Amniotic epithelial cell (primary cell): ENCODE data around the gene ARAP1.

ENCODE experiments used
- DNase-seq: peaks from one replicate; pipeline ENCODE4 v3.0.0-alpha.2; 2010; ENCODE audit warnings: low read depth

Gene ARAP1

GRCh38 chr11:72762641-72763304 is 10.6 kb upstream of the ARAP1 start:
- DNase-seq = no peak

GRCh38 chr11:72760539-72761405 is 8.6 kb upstream of the ARAP1 start:
- DNase-seq = peak; percentile 70

- peak; percentile 39 for DNase-seq
Measured at GRCh38 chr11:72759468-72759985, 7.3 kb upstream of the ARAP1 start.

DNA sequence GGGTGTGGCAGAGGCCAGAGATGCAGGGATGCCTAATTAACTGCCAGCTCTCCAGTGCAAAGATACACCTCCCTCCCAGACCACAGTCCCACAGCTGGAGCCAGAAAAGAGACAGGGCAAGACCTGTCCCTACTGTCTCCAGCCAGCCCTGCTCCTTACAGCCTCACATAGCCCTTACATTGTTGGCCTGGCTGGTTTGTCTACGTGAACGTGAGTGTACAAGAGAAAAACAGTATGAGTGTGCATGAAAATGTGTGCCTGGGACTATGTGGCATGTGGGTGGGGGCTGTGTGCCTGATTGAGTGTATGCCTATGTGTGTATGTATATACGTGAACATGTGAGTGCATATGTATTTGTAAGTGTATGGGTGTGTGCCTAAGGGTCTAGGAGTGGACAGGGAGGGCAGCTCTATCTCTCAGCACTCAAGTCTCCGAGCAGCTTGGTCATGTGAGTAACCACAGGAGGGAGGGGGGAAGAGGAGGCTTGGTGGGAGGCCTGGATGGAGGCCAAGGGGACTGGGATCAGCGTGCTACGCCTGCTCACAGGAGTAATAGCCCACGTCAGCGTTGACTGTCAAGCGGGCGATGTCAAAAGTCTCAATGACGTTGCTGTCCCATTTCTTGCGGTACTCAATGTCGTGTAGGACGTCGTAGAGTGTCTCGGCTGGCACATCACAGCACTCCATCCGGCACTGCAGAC is 6.6 kb upstream of the ARAP1 start:
- peak; percentile 94 for DNase-seq

DNA sequence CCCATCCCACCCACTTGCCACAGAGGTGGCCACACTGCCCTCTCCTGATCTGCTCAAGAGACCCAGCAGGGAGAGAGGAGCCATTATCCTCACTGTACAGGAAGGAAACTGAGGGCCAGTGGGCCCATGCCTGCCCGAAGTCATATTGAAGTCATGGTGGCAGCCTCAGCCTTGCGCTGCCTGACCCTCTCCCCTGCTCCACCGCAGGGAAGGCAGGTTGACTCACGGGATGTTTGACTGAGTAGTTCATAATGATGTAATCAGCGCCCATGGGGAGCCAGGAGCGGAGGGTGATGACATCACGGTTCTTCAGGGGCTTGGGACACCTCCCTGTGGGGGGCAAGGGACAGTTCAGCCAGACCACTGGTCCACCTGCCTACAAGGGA is 6.1 kb upstream of the ARAP1 start:
- peak; percentile 92 for DNase-seq

- no peak for DNase-seq
Measured at GRCh38 chr11:72755713-72756285, 3.6 kb upstream of the ARAP1 start.

GRCh38 chr11:72754544-72755155 is 2.4 kb upstream of the ARAP1 start:
- no peak for DNase-seq

DNA sequence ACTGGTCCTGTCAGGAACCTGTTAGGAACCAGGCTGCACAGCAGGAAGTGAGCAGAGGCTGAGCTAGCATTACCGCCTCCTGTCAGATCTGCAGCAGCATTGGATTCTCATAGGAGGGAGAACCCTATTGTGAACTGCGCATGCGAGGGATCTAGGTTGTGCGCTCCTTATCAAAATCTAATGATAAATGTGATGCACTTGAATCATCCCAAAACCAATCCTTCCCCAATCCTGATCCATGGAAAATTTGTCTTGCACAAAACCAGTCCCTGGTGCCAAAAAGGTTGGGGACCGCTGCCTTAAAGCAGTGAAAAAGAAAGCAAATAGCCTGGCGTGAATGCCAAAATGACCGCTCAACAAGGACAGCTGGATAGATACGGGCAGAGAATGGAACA is 1.9 kb upstream of the ARAP1 start:
- no peak for DNase-seq

GRCh38 chr11:72753341-72754148 is 1.3 kb upstream of the ARAP1 start:
- DNase-seq = no peak

GRCh38 chr11:72751116-72752087 is 806 bp downstream of the ARAP1 start:
- DNase-seq = no peak

DNA sequence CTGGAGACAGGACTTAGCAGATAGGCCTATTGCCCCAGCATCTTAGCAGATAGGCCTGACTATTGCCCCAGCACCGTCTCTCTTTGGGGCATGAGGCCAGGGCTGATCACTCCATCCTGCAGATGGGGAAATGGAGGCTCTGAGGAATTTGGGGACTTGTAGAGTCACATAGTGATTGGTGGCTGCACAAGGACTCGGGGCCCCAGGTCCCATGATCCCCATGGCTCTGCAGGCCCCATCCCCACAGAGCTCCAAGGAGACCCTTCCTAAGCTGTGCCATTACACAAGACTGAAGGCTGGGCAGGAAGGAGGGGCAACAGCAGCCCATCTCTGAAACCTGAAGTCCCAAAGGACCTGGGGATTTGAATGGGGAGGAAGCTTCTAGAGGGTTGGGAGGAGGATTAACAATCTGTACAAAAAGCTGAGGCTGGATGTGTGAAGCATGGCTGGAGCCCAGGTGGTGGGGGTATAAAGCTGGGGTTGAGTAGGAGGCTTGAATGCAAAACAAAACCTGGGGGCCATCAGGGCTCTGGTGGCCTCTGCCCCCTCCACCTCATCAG is 1.6 kb downstream of the ARAP1 start:
- no peak for DNase-seq

GRCh38 chr11:72750086-72750485 is 2.1 kb downstream of the ARAP1 start:
- no peak for DNase-seq

GRCh38 chr11:72747289-72747855 is 4.8 kb downstream of the ARAP1 start:
- no peak for DNase-seq

- DNase-seq = no peak
Measured at GRCh38 chr11:72746821-72747220, 5.4 kb downstream of the ARAP1 start.

- no peak for DNase-seq
Measured at GRCh38 chr11:72745925-72746550, 6.2 kb downstream of the ARAP1 start.

DNA sequence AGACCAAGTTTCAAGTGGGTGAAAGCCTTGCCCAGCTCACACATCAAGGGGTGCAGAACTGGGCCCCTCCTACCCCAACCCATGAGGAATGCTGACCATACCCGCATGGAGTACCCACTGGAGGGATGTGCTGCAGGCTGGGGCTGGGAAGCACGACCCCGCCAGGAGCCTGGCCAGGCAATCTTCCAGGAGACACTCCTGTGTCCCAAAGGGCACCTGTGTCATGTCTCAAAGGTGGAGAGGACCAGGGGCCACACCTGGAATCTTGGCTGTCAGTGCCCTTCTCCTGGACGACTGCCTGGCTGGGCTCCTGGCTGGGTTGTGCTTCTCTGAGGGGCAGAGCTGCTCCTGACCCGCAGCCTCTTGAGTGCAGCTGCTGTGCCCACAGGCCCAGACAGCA is 6.7 kb downstream of the ARAP1 start:
- no peak for DNase-seq

DNA sequence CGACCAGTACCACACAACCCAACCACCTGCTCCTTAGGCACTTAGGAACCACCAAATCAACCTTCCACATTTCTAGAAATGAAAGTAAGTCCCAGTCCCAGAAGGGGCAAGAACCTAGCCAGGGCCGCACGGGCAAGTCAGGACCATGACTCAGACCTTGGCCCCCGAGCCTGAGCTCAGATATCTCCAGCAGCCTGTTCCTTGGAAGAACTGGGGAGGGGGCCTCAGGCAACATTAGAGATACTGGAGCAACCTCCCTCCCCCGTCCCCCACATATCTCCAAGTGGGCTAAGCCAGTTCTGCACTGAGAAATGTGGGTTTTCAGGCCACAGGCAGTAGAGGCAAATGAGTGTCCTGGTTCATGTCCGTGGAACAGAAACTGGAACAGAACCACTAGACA is 7.7 kb downstream of the ARAP1 start:
- DNase-seq = no peak

- no peak for DNase-seq
Measured at GRCh38 chr11:72743321-72744221, 8.6 kb downstream of the ARAP1 start.
